Measurements from ENCODE around the gene SH2D3C. TPM values are rescaled to one million over a fixed set of nuclear protein-coding genes. Genes with fewer than 3 reads are reported as not detected.

Gene SH2D3C
- 2.0 and 2.6 TPM in 2 replicates for total RNA-seq
- long read RNA-seq, partial matches to known transcripts = 3 of 3 reads
- long read RNA-seq, other reads (novel, unspliced or antisense) = 0 of 3 reads

DNA sequence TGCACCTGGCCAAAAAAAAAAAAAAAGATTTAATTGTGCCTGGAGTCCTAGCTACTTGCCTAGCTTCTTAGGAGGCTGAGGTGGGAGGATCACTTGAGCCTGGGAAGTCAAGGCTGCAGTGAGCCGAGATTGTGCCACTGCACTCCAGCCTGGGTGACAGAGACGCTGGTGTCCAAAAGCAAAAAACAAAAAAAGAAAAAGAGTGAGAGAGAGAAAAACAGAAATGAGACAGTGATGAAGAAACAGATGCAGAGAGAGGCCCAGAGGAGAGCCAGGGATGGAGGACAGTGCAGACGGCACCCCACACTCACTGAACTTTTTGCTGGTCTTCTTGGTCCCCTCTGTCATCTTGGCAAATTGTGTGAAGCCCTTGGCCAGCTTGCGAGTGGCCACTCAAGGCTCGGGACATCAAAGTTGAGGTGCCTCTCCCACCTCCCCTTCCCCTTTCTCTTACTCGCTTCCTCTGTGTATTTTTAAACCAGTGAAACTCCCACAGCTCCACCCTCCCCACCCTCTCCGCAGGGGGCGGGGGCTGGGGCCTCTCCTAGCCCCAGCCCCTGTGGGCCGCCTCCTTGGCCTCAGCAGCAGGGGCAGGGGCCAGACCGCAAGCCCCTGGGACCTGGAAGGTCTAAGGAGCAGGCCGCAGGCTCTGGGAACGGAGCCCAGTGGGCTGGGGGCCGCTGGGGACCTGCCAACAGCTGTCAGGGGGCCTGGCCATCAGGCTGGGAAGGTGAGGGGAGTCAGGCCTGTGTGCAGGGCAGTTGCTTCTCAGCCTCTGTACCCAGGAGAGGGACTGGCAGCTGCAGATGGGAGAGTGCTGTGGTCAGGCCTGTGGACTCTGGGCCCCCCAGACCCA, at the start of gene SH2D3C:
Gene SH2D3C (minus strand): TSS at position 387 of the 856 bp plus-strand sequence. CDS start 39 bp downstream, at position 348.
- no peaks in the 10 kb centered on the region for H3K36me3 Mint-ChIP-seq (ENCODE audit: insufficient read depth)

GRCh38 chr9:127826253-127826913, 47.9 kb upstream of the SH2D3C start:
- no peaks in the 10 kb centered on the region for H3K36me3 Mint-ChIP-seq (ENCODE audit: insufficient read depth)
- no peak overlapping the region for H3K27ac Mint-ChIP-seq
- peaks cover 5% of the 10 kb centered on the region for H3K4me1 Mint-ChIP-seq (ENCODE audit: low read depth)
- no peaks in the 10 kb centered on the region for H3K9me3 Mint-ChIP-seq (ENCODE audit: low read depth)
- peaks cover 36% of the 10 kb centered on the region for H3K27me3 Mint-ChIP-seq
- H3K4me3 Mint-ChIP-seq (ENCODE audit: low read depth) = no peak overlapping the region
- DNase-seq (ENCODE audit: low spot score, unreplicated experiment) = no peak
- TF ChIP-seq, protein P1, sequence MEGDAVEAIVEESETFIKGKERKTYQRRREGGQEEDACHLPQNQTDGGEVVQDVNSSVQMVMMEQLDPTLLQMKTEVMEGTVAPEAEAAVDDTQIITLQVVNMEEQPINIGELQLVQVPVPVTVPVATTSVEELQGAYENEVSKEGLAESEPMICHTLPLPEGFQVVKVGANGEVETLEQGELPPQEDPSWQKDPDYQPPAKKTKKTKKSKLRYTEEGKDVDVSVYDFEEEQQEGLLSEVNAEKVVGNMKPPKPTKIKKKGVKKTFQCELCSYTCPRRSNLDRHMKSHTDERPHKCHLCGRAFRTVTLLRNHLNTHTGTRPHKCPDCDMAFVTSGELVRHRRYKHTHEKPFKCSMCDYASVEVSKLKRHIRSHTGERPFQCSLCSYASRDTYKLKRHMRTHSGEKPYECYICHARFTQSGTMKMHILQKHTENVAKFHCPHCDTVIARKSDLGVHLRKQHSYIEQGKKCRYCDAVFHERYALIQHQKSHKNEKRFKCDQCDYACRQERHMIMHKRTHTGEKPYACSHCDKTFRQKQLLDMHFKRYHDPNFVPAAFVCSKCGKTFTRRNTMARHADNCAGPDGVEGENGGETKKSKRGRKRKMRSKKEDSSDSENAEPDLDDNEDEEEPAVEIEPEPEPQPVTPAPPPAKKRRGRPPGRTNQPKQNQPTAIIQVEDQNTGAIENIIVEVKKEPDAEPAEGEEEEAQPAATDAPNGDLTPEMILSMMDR (IDR thresholded peaks at IDR 0.05; ENCODE audit: unreplicated experiment) = no peak

More for the DNA sequence above, at the start of gene SH2D3C:
- Mint-ChIP-seq H3K27ac (no peak within 1 kb of the TSS), H3K4me1 (ENCODE audit: low read depth) (no peaks in the 10 kb centered on the region), H3K9me3 (ENCODE audit: low read depth) (no peaks in the 10 kb centered on the region), H3K27me3 (peaks cover 9% of the 10 kb centered on the region), H3K4me3 (ENCODE audit: low read depth) (no peak within 1 kb of the TSS)
- TF ChIP-seq, protein P1 (IDR thresholded peaks at IDR 0.05; ENCODE audit: unreplicated experiment) = no peak
- DNase-seq (ENCODE audit: low spot score, unreplicated experiment) = no peak

- Mint-ChIP-seq H3K36me3 (ENCODE audit: insufficient read depth) (no peaks in the 10 kb centered on the region), H3K27me3 (peaks cover 36% of the 10 kb centered on the region), H3K4me1 (ENCODE audit: low read depth) (peaks cover 5% of the 10 kb centered on the region), H3K4me3 (ENCODE audit: low read depth) (peak overlapping the region; percentile 41), H3K27ac (no peak overlapping the region), H3K9me3 (ENCODE audit: low read depth) (no peaks in the 10 kb centered on the region)
- TF ChIP-seq, protein P1 (IDR thresholded peaks at IDR 0.05; ENCODE audit: unreplicated experiment) = peak; percentile 75
- peak; percentile 69 for DNase-seq (ENCODE audit: low spot score, unreplicated experiment)
Measured at GRCh38 chr9:127825319-127826051, 47.0 kb upstream of the SH2D3C start.

DNA sequence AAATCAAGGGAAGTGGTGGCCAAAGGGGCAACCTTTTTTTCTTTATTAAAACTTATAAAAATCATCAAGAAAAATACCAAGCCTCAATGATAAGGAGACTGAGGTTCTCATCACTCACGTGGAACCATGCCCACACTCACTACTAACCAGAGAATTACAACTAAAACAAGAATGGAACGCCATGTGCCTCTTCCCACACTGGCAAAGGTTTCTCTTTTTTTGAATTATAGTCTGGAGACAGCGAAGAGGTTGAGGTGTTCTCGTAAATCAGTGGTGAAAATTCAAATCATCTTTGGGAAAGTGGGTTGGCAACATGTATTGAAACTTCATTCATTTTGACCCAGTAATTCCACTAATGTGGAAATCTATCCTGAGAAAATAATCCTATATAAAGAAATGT, 43.6 kb upstream of the SH2D3C start:
- DNase-seq (ENCODE audit: low spot score, unreplicated experiment) = no peak
- TF ChIP-seq, protein P1 (IDR thresholded peaks at IDR 0.05; ENCODE audit: unreplicated experiment) = no peak
- Mint-ChIP-seq H3K4me1 (ENCODE audit: low read depth) (peaks cover 1% of the 10 kb centered on the region), H3K4me3 (ENCODE audit: low read depth) (no peak overlapping the region), H3K27me3 (peaks cover 15% of the 10 kb centered on the region), H3K36me3 (ENCODE audit: insufficient read depth) (peaks cover 3% of the 10 kb centered on the region), H3K9me3 (ENCODE audit: low read depth) (no peaks in the 10 kb centered on the region), H3K27ac (no peak overlapping the region)

DNA sequence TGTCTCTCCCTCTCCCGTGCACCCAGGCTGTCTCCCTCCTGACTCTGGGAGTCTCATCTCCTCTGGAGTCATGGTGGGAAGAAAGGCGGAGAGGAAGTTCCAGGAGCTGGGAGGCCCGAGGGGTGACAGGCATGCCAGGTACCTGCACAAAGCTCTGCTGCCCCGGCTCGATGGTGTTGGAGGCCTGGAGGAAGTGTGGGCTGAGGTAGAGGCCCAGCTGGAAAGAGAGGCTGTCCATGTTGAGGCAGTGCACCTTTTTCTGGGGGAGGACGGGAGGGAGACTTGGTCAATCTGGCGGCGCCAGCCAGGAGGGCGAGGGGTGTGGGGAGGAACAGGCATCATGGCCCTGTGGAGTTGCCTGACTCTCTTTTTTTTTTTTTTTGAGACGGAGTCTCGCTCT, 40.1 kb upstream of the SH2D3C start:
- Mint-ChIP-seq H3K27ac (peak overlapping the region; percentile 49), H3K36me3 (ENCODE audit: insufficient read depth) (peaks cover 3% of the 10 kb centered on the region), H3K9me3 (ENCODE audit: low read depth) (no peaks in the 10 kb centered on the region), H3K4me1 (ENCODE audit: low read depth) (no peaks in the 10 kb centered on the region), H3K27me3 (no peaks in the 10 kb centered on the region), H3K4me3 (ENCODE audit: low read depth) (no peak overlapping the region)
- no peak for DNase-seq (ENCODE audit: low spot score, unreplicated experiment)
- TF ChIP-seq, protein P1 (IDR thresholded peaks at IDR 0.05; ENCODE audit: unreplicated experiment) = no peak
